ENCODE results near the gene NOL8.
A peak's percentile ranks its signal among the peaks of the same experiment; 100 is the strongest.

NOL8 gene

DNA sequence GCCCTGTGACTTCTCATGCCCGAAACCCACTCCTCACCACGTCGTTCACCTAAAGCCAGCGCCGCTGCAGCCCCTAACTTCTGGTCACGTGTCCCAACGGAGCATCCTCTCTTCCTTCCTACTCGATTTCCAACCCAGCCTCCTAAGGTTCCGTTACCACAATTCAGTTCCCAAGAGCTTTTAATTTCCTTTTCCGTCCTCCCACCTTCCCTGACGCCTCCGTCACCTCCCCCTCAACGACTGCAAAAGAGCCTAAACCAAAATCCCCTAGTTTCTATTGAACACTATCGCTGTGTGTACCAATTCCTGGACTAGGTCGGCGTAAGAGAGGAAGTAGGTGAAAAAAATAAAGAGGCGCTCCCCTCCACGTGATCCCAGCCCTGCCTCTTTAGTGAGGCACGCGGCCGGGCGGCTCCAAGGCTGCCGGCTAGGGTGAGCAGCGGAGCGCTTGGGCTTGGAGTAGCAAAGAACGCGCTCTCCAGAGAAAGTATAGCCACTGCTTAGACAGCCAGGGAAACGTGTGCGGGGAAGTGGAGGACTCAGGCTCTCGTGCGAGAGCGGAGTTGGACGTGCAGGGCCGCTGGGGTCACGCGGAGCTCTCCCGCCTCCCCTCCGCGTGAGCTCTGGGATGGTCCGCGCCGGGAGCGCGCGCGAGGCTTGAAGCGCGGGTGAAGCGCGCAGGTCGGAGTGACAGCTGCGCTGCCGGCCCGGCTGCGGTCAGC is at the start of gene NOL8, which contains the start of gene CENPP:
NOL8 (minus strand) TSS at position 82 of the 722 bp plus-strand sequence. CDS start 1,189 bp downstream, outside the sequence.
CENPP (plus strand) TSS at position 685 of the 722 bp plus-strand sequence.
- DNase-seq (ENCODE audit: low spot score) = peak; percentile 77

DNA sequence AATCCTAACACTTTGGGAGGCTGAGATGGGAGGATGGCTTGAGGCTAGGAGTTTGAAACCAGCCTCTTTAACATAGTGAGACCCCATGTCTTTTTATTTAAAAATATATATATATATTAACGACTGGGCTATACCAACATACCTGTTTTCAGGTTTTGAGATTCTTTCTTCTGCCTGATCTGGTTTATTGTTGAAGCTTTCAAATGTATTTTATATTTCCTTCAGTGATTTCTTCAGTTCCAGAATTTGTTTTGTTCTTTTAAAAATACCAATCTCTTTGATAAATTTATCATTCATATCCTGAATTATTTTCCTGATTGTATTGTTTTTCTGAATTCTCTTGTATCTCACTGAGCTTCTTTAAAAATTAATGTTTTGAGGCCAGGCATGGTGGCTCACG is 48.0 kb upstream of the NOL8 start:
- DNase-seq (ENCODE audit: low spot score) = no peak

DNA sequence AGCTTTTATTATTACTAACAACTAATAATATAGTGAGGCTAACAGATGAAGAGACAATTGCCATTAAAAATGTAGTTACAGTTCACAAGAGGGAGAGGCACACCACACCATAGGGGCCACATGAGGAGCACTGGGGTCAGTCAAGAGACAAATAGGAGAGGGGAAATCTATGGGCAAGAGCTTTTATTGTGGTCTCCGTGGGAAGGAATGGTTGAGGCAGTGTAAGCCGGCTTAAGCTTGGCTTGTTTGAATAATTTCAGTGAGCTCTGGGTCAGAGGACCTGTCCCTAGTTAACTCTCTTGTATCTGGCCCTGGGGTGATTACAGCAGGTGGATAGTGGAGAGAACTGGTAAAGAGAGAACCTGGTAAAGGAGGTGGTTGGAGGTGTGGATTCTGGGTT is 43.9 kb upstream of the NOL8 start:
- no peak for DNase-seq (ENCODE audit: low spot score)

DNA sequence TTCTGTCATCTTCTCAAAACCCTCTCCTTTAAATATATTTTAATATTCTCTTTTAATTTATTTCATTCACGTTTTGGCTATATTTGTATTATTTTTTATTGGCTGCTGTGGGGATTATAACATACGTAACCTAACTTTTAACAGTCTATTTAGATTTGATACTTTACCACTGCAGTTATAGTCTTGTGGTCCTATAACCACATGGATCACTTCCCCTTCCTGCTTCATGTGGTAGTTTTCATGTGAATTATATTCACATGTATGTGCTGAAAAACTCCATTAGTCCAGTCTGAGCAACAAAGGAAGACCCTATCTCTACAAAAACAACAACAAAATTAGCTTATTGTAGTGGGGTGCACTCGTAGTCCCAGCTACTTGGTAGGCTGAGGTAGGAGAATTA is 34.9 kb upstream of the NOL8 start:
- DNase-seq (ENCODE audit: low spot score) = no peak

DNA sequence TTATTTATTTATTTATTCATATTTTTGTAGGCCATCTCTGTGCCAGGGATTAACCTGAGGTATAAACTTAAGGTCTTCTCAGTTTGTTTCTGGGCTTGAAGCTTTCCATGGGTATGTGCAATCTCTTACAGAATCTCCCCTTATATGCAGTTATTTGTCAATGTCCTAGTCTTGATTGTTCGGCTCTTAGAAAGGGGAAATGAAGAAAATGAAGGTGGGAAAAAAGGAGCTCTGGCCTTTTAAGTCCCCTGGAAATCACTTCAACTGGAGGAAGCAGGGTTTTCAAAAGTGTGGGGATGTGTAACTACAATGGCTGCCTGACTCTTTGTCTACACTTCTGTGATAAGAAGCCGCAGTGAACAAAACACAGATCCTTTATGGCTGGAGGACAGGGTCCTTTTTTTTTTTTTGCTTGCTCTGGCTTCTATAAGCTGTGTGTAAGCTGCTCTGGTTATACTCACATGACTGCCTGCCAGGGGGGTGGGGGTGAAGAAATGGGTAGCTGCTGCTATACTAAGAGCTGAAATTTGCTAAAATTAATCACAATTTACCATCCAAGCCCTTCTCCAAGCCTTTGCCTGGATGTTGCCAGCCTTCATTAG is 34.3 kb upstream of the NOL8 start:
- DNase-seq (ENCODE audit: low spot score) = no peak

DNA sequence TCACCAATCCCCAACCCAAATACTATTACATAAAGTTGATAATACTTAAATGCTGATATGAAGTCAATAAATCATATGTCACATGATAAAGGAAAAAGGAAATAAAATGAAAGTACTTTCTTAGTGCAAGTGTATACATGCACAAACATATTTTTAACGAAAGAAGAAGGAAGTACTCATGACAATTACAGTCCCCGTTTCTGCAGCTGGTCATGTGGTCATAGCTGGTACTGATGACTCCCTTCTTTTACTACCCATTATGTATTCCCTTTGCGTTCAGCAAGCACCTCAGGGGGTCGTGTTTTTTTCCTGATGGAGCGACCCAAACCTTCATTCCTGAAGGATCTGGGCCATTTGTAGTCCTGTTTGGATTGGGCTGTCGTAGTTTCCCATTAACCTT is 27.9 kb upstream of the NOL8 start:
- no peak for DNase-seq (ENCODE audit: low spot score)

DNA sequence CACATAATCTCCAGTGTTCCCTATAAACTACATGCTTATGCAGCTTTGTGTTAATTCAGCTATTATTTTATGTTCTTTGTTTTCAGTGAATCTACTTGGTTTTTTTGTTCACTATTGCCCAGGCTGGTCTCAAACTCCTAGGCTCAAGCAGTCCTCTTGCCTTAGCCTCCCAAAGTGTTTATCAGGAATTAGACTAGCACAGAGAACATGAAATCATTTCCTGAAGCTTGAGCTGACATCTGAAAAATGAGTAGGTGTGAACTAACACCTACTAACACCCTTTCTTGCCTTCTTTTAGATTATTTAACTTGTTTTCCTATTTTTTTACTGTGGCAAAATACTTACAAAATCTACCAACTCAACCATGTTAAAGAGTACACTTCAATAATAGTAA is 25.6 kb upstream of the NOL8 start:
- DNase-seq (ENCODE audit: low spot score) = no peak

DNA sequence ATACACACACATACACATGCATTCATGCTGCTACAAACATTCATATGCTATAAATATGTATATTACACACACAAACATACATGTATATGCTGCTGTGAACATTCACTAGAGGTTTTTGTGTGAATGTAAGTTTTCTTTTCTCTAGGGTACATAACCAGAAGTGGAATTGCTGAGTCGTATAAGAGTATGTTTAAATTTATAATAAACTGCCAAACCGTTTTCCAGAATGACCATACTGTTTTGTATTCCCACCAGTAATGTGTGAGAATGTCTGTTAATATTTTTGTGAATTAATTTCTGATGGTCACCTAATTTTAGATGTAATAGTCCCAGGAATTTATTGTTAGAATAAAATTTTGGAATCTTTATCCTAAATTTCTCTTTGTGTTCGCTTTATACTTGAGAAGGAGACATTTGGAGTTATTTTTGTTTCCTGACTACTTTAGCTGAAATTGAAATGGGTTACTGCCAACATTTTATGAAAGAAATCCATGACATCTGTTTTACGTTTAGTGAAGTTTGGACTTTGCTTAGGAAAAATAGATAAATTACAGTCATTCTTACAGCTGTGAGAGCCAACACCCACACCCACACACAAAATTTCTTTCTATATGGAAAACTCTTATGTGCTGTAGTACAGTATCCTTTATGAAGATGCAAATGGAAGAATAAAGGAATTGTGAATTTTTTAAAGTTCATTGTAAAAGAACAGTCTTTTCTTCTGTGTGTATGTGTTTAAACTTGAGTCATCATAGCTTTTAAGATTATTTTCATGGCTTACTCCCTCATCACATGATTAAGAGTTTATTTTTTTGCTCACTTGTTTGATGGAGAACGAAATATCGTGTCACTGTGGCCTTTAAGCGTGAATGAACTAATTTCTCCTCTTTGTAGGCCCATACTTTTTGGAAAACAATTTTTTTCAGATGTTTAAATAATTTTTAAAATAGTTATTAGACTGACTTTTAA is 24.9 kb upstream of the NOL8 start:
- no peak for DNase-seq (ENCODE audit: low spot score)

DNA sequence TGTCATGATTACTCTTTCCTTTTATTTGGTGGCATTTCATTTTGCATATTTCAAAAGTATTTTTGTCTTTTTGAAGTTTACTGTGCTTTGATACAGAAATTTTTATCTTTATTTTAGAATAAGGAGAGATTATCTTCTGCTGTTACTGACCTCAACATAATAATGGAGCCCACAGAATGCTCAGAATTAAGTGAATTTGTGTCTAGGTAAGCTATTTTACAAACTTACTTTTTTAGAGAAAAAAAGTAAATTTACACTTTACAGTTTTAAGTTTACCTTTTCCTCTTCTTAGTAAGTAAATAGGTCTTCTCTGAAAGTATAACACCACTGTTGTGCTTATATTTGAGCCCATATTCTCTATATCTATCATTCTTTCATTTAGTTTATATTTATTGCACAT is 20.4 kb upstream of the NOL8 start:
- DNase-seq (ENCODE audit: low spot score) = no peak

DNA sequence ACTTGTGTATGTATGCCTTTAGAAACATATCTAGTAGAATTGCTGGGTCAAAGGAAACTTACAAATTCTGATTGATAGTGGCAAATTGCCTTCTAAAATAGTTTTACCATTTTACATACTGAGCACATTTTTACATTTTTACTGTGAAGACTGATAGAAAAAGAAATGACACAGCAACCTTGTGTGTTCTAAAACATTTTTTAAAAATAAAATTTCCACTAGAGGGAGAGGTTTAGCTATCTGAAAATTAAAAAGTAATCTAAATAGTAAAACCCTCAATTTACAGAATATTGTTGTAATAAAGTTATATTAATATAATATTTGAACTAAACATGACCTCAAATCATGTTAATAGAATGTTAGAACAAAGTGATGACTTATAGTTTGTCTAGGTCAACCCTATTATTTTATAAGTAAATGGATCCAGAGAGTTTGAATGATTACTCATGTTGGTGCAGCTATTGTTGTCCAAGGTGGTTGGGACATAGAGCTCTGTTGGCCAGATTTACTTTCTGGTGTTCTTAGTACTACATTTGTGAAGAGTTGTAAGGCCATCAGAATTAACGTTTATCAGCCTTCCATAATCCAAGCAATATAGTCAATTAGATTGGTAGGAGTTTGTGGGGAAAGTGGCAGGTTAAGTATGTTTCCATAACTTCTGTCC is 17.8 kb upstream of the NOL8 start:
- DNase-seq (ENCODE audit: low spot score) = no peak

DNA sequence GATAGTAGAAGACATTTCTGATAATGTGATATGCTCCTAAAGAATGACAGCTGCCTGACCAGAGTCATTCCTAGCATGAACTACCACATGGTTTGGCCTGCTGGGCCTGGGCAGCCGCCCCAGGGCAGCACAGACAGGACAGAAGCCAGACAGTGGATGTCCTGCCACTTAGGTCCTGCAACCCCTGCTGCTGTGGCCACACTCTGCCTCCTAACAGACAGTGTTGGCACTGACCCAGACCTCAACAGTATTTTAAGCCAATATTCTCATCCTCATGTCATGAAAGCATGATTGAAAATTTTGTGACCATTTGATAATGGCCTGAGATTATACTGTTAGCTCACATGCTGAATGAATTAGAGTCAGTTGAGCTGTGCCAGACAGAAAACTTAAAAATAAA is 16.4 kb upstream of the NOL8 start:
- no peak for DNase-seq (ENCODE audit: low spot score)

DNA sequence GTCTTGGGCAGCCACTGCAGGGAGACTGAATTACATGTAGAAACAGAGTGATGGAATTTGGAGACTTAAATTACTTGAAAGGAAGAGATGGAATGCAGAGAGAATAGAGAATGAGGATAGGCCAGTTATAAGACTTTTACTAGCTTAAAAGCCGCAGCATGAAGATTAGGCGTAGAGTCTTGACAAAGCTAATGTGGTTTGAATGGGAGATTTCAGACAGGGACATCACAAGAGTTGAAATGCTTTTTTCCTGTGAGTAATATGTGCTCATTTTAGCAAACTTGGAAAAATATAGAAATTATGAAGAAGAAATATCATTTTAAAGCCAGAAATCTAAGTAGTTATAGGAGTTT is 8.1 kb upstream of the NOL8 start:
- DNase-seq (ENCODE audit: low spot score) = no peak

DNA sequence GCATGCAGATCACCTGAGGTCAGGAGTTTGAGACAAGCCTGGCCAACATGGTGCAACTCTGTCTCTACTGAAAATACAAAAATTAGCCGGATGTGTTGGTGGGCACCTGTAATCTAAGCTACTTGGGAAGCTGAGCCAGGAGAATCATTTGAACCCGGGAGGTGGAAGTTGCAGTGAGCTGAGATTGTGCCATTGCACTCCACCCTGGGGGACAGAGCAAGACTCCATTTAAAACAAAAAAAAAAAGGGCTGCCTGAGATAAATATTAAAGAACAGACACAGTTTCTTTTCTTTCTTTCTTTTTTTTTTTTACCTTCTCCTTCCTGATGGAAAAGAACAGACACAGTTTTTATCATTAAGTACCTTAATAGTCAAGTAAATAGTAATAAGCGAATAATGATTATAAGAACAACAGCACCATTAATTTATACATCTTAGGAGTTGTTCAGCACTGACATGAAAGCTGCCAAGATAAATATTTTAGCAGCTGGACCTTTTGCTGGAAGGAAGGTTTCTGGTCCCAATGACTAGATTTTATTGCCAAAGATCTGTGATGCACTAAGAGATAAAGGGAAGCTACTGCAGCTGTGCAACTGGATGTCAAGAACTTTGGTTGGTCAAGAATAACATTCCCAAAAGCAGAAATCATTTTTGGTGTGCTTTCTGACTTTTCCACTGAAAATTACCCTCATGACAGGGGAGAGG is 7.6 kb upstream of the NOL8 start:
- no peak for DNase-seq (ENCODE audit: low spot score)

DNA sequence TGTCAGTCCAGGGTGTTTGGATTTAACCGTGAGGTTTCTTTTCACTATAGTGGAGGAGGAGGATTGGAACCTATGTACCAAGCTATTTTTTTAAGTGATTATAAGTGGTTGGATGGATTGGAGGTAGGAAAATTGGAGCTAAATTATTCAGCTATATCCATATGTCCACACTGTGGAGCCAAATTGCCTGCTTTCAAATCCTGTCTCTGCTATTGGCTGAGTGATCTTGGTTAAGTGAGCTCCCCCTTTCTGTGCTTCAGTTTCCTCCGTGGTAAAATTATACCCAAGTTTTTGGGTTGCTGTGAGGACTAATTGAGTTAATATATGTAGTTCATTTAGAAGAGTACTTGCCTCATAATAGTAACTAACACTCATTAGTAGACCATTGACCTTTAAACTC is 3.1 kb upstream of the NOL8 start:
- peak; percentile 29 for DNase-seq (ENCODE audit: low spot score)

DNA sequence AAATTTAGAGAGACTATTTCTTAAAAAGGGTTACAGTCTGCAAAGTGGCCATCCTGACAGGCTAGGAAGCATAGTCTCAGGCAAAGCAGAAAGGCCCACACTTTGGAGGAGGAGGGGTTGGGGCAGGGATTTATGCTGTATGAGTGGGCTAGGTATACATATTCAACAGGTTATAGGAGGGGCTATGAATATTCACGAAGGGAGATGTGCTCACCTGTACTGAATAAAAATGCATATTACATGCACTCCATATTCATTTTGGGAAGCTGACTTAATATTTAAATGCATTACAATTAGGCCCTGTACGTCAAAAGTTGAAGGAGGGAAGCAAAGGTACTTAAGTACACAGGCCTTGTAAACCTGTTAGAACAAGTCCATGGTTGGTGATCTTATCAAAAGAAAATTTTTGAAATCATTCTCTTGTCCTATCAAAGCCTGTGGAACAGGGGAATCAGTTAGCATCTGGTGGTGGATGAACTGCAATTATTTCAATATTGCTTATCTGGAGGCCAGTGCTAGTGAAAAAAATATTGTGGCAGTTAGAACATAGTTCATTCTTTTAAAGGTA is 2.2 kb upstream of the NOL8 start:
- no peak for DNase-seq (ENCODE audit: low spot score)

DNA sequence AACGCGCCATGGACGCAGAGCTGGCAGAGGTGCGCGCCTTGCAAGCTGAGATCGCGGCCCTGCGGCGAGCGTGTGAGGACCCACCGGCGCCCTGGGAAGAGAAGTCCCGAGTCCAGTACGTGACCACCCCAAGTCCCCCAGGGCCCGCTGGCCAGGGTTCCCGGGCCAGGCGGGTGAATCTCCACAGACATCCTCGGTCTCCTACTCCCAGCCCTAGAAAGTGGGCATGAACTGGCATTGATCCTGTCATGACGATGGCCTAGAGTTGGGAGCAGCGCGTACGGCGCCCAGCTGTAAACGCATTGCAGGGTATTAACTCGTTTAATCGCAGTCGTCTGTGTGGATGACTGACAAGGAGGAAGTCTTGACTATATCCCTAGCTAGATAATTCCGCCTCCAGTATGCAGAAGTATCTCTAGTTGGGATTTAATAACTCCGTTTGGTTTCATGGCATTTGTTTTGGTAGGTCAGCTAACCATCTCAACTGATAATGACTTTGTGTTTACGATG is 896 bp upstream of the NOL8 start:
- DNase-seq (ENCODE audit: low spot score) = no peak

DNA sequence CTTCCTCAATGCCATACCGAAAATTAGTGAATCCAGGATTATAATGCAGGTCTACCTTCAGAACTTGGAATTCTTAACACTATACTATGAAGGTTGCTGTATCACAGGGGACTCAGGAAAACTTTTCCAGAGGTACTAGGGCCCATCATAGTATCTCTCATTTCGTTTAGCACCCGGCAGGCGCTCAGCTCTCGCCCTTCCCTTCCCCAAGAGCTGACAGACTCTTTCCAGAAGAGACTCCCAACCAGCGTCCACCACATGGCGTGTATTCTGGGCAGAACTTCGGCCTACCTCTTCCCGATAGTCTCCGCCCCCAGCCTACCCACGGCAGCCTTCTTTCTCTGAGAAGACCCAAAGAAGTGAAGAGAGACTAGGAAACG is 271 bp downstream of the NOL8 start:
- DNase-seq (ENCODE audit: low spot score) = no peak

DNA sequence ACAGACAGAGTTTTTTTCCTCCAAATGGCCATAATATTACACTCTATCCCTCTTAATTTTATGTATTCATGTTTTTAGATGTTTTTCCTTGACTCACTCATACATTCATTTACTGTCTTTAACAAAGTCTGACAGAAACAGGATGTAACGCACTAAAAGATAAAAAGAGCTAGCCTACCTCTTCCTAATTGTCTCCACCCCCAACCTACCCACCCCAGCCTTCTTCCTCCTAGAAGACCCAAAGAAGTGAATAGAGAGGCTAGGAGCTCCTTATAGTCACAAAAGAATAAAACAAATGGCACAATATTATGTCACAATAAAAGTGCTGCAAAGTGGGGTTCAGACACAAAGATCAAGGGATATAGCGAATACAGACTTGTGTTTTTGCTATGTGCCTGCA is 719 bp downstream of the NOL8 start:
- DNase-seq (ENCODE audit: low spot score) = no peak

DNA sequence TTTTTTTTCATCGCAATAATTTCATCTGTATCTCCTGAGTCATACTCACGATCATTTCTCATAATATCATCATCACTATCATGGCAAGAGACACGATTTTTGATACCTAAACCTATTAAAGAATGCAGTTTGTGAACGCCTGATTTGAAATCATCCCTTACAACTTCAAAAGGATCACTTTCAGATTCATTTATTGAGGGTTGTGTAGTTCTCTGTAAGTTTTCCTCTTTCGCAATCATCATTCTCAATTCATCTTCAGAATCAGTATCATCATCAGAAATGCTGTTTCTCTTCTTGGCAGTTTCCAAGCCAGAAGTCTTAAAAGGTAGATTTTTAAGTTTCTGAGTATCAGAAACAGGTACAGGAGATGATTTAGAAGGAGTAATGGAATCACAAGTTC is 9.7 kb downstream of the NOL8 start:
- DNase-seq (ENCODE audit: low spot score) = no peak

DNA sequence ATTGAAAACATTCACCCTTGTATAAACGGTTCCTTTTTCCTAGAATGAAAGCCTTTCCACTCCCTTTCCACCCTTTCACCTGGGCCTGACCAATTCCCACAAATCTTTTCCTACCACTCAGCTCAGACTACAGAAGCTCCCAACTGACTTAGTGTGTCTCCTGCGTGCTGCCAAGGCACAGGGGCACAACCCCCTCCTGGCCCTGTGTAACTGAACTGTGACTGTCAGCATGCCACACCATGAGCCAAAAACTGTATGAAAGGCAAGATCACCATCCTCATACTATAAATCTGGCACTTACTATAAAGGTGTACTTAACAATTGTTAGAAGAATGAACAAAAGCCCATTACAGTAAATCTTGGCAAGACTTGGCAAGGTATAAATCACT is 11.5 kb downstream of the NOL8 start:
- no peak for DNase-seq (ENCODE audit: low spot score)

DNA sequence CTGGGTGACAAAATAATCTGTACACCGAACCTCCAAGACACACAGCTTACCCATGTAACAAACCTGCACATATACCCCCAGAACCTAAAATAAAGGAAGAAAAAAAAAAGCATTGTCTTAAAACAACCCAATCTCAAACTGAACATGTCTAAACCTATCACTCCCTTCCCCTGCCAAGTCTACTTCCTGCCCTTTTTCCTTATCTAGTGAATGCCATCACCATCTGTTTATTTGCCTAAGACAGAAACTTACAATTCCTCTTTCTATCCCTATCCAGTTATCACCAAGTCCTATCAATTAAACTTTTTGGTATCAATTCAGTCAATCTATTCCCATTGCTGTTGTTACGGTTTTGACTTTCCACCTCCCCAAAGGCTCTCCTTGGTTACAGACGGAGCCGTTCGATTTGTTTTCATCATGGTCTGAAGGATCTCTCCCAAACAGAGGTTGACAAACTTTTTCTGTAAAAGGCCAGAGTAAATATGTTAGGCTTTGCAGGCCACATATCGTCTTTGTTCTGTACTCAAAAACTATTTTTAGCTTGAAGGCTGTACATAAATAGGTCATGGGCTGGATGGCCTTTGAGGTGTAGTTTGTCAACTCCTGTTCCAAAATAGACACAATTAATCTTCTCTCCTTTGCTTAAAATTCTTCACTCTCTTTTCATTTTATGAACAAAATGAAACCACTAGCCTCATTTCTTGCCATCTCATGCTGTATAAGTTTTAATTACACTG is 12.1 kb downstream of the NOL8 start:
- DNase-seq (ENCODE audit: low spot score) = no peak

All from HuH-7 (cell line).